ENCODE data around the gene RPL26.

The RPL26 gene

DNA sequence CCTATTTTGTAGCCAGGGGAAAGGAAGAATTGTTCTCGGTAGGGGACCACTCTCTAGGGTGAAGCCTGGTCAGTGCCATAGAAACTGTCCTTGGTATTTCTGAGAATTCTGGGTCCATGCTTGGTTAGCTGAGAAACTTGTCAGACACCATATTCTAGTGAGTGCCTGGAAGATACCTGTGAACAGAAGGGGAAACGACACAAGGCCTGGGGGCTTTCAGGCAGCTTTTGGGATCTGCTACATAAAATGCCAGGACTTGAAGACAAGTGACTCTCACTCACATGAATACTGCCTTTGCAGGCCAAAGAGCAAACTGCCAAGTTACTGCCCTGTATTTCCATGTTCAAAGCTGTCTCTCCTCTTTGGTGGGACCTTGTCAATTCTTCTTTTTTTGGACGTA is 25.1 kb downstream of the RPL26 start:
- H3K4me3 ChIP-seq (ENCODE audit: low read length) = no peak overlapping the region

DNA sequence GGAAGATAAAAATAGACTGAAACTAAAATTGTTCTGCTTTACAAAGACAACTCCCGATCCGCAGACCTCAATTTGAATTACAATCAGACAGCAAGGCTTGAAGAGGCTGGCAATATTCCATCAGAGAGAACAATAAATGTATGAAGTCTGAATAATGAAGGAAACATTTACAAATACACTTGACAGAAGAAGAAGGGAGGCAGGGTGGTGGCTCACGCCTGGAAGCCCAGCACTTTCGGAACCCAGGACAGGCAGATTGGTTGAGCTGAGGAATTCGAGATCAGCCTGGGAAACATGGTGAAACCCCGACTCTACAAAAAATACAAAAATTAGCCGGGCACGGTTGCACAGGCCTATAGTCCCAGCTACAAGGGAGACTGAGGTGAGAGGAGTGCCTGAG is 28.8 kb downstream of the RPL26 start:
- Histone ChIP-seq H3K9me2 (replicated peaks; ENCODE audit: control insufficient read depth, low read length) (no peaks in the 10 kb centered on the region), H3K27me3 (ENCODE audit: control insufficient read depth, low read length) (peaks cover 5% of the 10 kb centered on the region), H3K4me2 (ENCODE audit: low read length) (no peak overlapping the region), H3K36me3 (ENCODE audit: control insufficient read depth, low read length) (no peaks in the 10 kb centered on the region), H3K4me3 (ENCODE audit: low read length) (no peak overlapping the region), H3K4me1 (ENCODE audit: control insufficient read depth, low read length) (no peaks in the 10 kb centered on the region), H4K20me1 (ENCODE audit: control insufficient read depth, insufficient read depth, low read depth, low read length) (no peaks in the 10 kb centered on the region), H3K79me2 (ENCODE audit: control insufficient read depth, low read length) (no peaks in the 10 kb centered on the region), H3F3A (ENCODE audit: control insufficient read depth, insufficient read depth) (no peaks in the 10 kb centered on the region), H3K27ac (ENCODE audit: low read depth, low read length) (no peak overlapping the region), H3K9me3 (ENCODE audit: control insufficient read depth, insufficient read depth, low read length) (no peaks in the 10 kb centered on the region)
- TF ChIP-seq EZH2phosphoT487 (IDR thresholded peaks at IDR 0.05; ENCODE audit: borderline replicate concordance, low read length) = no peak
- TF ChIP-seq, protein P1, sequence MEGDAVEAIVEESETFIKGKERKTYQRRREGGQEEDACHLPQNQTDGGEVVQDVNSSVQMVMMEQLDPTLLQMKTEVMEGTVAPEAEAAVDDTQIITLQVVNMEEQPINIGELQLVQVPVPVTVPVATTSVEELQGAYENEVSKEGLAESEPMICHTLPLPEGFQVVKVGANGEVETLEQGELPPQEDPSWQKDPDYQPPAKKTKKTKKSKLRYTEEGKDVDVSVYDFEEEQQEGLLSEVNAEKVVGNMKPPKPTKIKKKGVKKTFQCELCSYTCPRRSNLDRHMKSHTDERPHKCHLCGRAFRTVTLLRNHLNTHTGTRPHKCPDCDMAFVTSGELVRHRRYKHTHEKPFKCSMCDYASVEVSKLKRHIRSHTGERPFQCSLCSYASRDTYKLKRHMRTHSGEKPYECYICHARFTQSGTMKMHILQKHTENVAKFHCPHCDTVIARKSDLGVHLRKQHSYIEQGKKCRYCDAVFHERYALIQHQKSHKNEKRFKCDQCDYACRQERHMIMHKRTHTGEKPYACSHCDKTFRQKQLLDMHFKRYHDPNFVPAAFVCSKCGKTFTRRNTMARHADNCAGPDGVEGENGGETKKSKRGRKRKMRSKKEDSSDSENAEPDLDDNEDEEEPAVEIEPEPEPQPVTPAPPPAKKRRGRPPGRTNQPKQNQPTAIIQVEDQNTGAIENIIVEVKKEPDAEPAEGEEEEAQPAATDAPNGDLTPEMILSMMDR (IDR thresholded peaks at IDR 0.05; ENCODE audit: low read depth, low read length, poor library complexity, severe bottlenecking) = no peak

More for the DNA sequence above, 25.1 kb downstream of the RPL26 start:
- H3K9me2 ChIP-seq (replicated peaks; ENCODE audit: control insufficient read depth, low read length) = no peaks in the 10 kb centered on the region
- H3K9me3 ChIP-seq (ENCODE audit: control insufficient read depth, insufficient read depth, low read length) = no peaks in the 10 kb centered on the region
- H3F3A ChIP-seq (ENCODE audit: control insufficient read depth, insufficient read depth) = no peaks in the 10 kb centered on the region
- H3K27me3 ChIP-seq (ENCODE audit: control insufficient read depth, low read length) = peaks cover 18% of the 10 kb centered on the region
- H3K4me1 ChIP-seq (ENCODE audit: control insufficient read depth, low read length) = no peaks in the 10 kb centered on the region
- H3K27ac ChIP-seq (ENCODE audit: low read depth, low read length) = no peak overlapping the region
- no peak overlapping the region for H3K4me2 ChIP-seq (ENCODE audit: low read length)
- no peaks in the 10 kb centered on the region for H3K36me3 ChIP-seq (ENCODE audit: control insufficient read depth, low read length)
- no peaks in the 10 kb centered on the region for H4K20me1 ChIP-seq (ENCODE audit: control insufficient read depth, insufficient read depth, low read depth, low read length)
- no peak for TF ChIP-seq EZH2phosphoT487 (IDR thresholded peaks at IDR 0.05; ENCODE audit: borderline replicate concordance, low read length)
- TF ChIP-seq, protein P1 (IDR thresholded peaks at IDR 0.05; ENCODE audit: low read depth, low read length, poor library complexity, severe bottlenecking) = no peak
- H3K79me2 ChIP-seq (ENCODE audit: control insufficient read depth, low read length) = no peaks in the 10 kb centered on the region

DNA sequence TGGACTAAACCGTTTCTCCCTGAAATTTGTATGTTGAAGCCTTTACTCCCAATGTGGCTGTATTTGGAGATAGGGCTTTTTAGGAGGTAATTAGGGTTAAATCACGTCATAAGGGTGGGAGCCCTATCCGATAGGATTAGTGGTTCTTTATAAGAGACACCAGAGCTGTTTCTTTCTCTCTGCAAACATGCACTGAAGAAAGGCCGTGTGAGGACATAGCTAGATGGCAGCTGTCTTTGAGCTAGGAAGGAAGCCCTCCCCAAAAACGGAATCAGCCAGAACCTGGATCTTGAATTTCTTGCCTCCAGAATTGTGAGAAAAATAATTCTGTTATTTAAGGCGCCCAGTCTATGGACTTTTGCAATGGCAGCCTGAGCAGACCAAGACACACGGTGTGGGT is 29.3 kb downstream of the RPL26 start:
- no peak overlapping the region for H3K4me3 ChIP-seq (ENCODE audit: low read length)
- no peak for TF ChIP-seq EZH2phosphoT487 (IDR thresholded peaks at IDR 0.05; ENCODE audit: borderline replicate concordance, low read length)
- TF ChIP-seq, protein P1 (IDR thresholded peaks at IDR 0.05; ENCODE audit: low read depth, low read length, poor library complexity, severe bottlenecking) = no peak
- H3K36me3 ChIP-seq (ENCODE audit: control insufficient read depth, low read length) = no peaks in the 10 kb centered on the region
- H3K4me1 ChIP-seq (ENCODE audit: control insufficient read depth, low read length) = no peaks in the 10 kb centered on the region
- H3K9me2 ChIP-seq (replicated peaks; ENCODE audit: control insufficient read depth, low read length) = no peaks in the 10 kb centered on the region
- H3K27ac ChIP-seq (ENCODE audit: low read depth, low read length) = no peak overlapping the region
- no peaks in the 10 kb centered on the region for H3F3A ChIP-seq (ENCODE audit: control insufficient read depth, insufficient read depth)
- H3K79me2 ChIP-seq (ENCODE audit: control insufficient read depth, low read length) = no peaks in the 10 kb centered on the region
- no peaks in the 10 kb centered on the region for H3K27me3 ChIP-seq (ENCODE audit: control insufficient read depth, low read length)
- H3K9me3 ChIP-seq (ENCODE audit: control insufficient read depth, insufficient read depth, low read length) = no peaks in the 10 kb centered on the region
- no peak overlapping the region for H3K4me2 ChIP-seq (ENCODE audit: low read length)
- no peaks in the 10 kb centered on the region for H4K20me1 ChIP-seq (ENCODE audit: control insufficient read depth, insufficient read depth, low read depth, low read length)
